DOHH2 (cell line): ENCODE data around the gene CNOT6.

Source experiments
- H3F3A ChIP-seq: fragments of 200-600 bp; sonication (generic), shearing (Covaris generic); 2 replicates; pipeline ENCODE4 v1.6.0; 2016; ENCODE audit warnings: antibody characterized with exemption, mild to moderate bottlenecking; ENCODE audit not compliant: control insufficient read depth, insufficient read depth
- H3K27ac ChIP-seq: fragments of 200-600 bp; sonication (generic); 2 replicates; pipeline ENCODE4 v1.5.1; 2014; ENCODE audit warnings: low read depth, mild to moderate bottlenecking, low read length, moderate library complexity
- H3K27me3 ChIP-seq: fragments of 200-600 bp; sonication (generic); 2 replicates; pipeline ENCODE4 v1.6.1; 2014; ENCODE audit warnings: mild to moderate bottlenecking, low read length, mixed read lengths; ENCODE audit not compliant: control insufficient read depth
- H3K36me3 ChIP-seq: fragments of 200-600 bp; sonication (generic); 2 replicates; pipeline ENCODE4 v1.6.1; 2014; ENCODE audit warnings: mild to moderate bottlenecking, low read length, moderate library complexity, mixed read lengths; ENCODE audit not compliant: control insufficient read depth
- H3K4me1 ChIP-seq: fragments of 200-600 bp; sonication (generic); 2 replicates; pipeline ENCODE4 v1.6.1; 2014; ENCODE audit warnings: mild to moderate bottlenecking, low read length, mixed read lengths; ENCODE audit not compliant: control insufficient read depth
- H3K4me2 ChIP-seq: fragments of 200-600 bp; sonication (generic); 2 replicates; pipeline ENCODE4 v1.6.0; 2014; ENCODE audit warnings: mild to moderate bottlenecking, low read length, moderate library complexity
- H3K4me3 ChIP-seq: fragments of 200-600 bp; sonication (generic); 2 replicates; pipeline ENCODE4 v1.5.1; 2014; ENCODE audit warnings: mild to moderate bottlenecking, low read length, mixed read lengths
- H3K79me2 ChIP-seq: fragments of 200-600 bp; sonication (generic); 2 replicates; pipeline ENCODE4 v1.6.1; 2014; ENCODE audit warnings: mild to moderate bottlenecking, low read length, mixed read lengths; ENCODE audit not compliant: control insufficient read depth
- H3K9me2 ChIP-seq: fragments of 200-600 bp; sonication (generic); replicated peaks from 2 replicates; pipeline ENCODE4 v1.6.1; 2014; ENCODE audit warnings: mild to moderate bottlenecking, low read length, mixed read lengths; ENCODE audit not compliant: control insufficient read depth
- H3K9me3 ChIP-seq: fragments of 200-600 bp; sonication (generic); 2 replicates; pipeline ENCODE4 v1.6.1; 2014; ENCODE audit warnings: antibody characterized with exemption, low read length, mixed read lengths; ENCODE audit not compliant: control insufficient read depth, insufficient read depth
- H4K20me1 ChIP-seq: fragments of 200-600 bp; sonication (generic); 2 replicates; pipeline ENCODE4 v1.6.0; 2014; ENCODE audit warnings: low read depth, mild to moderate bottlenecking, antibody characterized with exemption, low read length, moderate library complexity; ENCODE audit not compliant: control insufficient read depth, insufficient read depth
- EZH2phosphoT487 ChIP-seq: fragments of 200-600 bp; sonication (generic); IDR thresholded peaks from 2 replicates; pipeline ENCODE4 v1.6.1; 2017; ENCODE audit warnings: borderline replicate concordance, mild to moderate bottlenecking, antibody characterized with exemption, low read length, moderate library complexity, mixed read lengths
- TF ChIP-seq, protein P1 (sequence below): fragments of 200-600 bp; sonication (generic); IDR thresholded peaks from one replicate; pipeline ENCODE4 v1.5.1; 2014; ENCODE audit warnings: antibody characterized with exemption, mild to moderate bottlenecking, low read depth, low read length; ENCODE audit not compliant: poor library complexity, severe bottlenecking

CNOT6 gene

DNA sequence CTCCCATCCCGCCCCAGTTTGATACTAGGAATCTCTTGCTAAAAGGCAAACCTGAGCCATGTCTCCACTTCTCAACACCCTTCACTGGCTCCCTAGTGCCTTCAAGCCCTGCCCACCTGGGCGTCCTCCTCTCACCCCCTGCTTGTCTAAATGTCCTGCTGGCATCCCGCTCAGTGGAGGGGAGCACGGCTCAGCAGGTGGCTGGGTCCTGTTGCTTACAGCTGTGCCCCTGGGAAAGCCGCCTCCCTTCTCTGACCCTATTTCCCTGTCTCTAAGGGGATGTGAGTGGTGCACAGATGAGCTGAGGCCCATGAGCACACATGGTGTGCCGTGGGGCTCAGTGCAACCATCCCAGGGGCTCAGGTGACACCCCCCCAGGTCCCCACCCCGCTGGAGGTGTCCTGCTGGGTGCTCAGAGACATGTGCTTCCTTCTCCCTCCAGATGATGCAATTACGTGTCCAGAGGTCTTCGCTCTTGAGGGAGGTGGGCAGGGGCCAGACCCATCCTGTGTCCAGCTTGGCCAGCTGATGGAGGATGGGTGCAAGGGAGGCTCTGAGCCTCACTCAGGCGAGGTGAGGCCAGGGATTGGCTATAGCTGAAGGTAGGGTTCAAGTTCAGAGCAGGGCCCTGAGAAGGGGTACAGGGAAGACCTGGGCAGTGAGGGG is 131.1 kb downstream of the CNOT6 start:
- Histone ChIP-seq H3K4me1 (peaks cover 9% of the 10 kb centered on the region), H4K20me1 (no peaks in the 10 kb centered on the region), H3K27me3 (no peaks in the 10 kb centered on the region), H3K4me3 (no peak overlapping the region), H3K79me2 (no peaks in the 10 kb centered on the region), H3K9me3 (no peaks in the 10 kb centered on the region), H3K4me2 (no peak overlapping the region), H3K36me3 (no peaks in the 10 kb centered on the region), H3K27ac (no peak overlapping the region), H3F3A (no peaks in the 10 kb centered on the region), H3K9me2 (no peaks in the 10 kb centered on the region)
- no peak for TF ChIP-seq EZH2phosphoT487
- TF ChIP-seq, protein P1, sequence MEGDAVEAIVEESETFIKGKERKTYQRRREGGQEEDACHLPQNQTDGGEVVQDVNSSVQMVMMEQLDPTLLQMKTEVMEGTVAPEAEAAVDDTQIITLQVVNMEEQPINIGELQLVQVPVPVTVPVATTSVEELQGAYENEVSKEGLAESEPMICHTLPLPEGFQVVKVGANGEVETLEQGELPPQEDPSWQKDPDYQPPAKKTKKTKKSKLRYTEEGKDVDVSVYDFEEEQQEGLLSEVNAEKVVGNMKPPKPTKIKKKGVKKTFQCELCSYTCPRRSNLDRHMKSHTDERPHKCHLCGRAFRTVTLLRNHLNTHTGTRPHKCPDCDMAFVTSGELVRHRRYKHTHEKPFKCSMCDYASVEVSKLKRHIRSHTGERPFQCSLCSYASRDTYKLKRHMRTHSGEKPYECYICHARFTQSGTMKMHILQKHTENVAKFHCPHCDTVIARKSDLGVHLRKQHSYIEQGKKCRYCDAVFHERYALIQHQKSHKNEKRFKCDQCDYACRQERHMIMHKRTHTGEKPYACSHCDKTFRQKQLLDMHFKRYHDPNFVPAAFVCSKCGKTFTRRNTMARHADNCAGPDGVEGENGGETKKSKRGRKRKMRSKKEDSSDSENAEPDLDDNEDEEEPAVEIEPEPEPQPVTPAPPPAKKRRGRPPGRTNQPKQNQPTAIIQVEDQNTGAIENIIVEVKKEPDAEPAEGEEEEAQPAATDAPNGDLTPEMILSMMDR = no peak

DNA sequence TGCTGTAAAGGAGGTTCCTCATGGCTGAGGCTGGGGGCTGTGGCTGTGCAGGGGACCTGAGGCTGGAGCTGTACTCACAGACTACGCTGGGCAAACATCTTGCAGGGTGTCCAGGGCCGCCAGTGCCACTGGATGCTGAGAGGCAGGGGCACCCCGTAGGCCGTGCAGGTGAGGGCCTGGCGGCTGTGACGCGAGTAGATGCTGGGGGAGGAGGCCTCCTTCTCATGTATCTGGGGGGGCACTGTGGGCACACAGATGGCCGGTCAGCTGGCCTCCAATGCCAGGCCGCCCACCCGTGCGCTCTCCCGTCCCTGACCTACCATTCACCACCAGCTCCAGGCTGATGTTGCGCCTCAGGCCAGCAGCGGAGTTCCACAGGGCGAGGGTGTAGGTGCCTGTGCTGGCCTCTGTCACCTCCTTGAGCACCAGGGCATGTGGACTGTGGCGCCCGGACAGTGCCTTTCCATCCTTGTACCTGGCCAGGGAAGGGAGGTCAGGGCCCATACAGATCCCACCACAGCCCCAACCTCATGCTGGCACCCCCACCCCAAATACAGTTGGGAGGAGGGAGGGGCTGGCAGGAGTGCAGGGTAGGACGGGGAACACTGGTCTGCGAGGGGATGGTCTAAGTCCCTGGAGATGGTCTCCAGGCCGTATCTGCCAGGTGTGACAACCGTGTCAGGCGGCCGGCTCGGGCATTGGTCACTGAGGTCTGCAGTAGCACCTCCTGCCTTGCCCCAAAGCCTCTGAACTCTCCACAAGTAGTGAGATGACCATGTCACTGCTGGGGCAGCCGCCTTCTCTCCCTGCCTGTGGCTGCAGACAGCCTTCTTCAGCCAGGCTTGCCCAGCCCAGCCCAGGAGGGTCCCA is 131.8 kb downstream of the CNOT6 start:
- Histone ChIP-seq H3K27ac (no peak overlapping the region), H4K20me1 (no peaks in the 10 kb centered on the region), H3K79me2 (no peaks in the 10 kb centered on the region), H3K36me3 (no peaks in the 10 kb centered on the region), H3K4me1 (peaks cover 9% of the 10 kb centered on the region), H3K4me3 (no peak overlapping the region), H3K4me2 (no peak overlapping the region), H3K9me3 (no peaks in the 10 kb centered on the region), H3K9me2 (no peaks in the 10 kb centered on the region), H3F3A (no peaks in the 10 kb centered on the region), H3K27me3 (no peaks in the 10 kb centered on the region)
- TF ChIP-seq, protein P1 = no peak
- no peak for TF ChIP-seq EZH2phosphoT487

DNA sequence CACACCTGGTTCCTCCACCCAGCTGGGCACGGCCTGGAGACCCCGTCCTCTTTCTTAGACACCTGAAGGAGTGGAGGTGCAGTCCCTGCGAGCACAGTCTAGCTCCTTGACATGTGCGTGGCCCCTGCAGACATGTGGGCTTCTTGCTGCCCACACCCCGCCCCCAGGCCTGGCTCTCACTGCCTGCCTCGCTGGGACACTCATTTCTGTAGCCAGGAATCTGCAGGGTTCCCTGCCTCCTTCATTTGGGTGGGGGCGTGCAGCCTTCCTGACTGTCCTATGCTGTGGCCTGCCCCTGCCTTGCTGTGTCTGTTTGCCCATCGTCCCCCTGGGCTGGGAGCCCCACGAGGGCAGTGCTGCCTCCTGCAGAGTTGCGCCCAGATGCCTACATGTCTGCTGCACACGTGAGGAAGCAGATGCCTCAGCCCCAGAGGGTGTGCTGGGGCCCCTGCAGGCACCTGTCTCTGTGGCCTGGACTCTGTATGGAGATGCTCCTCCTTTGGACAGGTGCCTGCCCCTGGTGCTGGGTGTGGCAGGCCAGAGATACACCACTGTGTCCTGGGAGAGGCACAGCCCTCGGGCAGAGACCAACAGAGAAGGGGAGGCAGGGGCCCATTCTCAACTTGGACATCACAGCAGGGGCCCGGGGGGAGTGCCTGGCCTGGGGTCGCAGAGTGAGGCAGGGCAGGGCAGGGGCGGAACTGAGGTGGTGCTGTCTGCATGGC is 132.6 kb downstream of the CNOT6 start:
- Histone ChIP-seq H3F3A (no peaks in the 10 kb centered on the region), H3K27me3 (no peaks in the 10 kb centered on the region), H3K4me1 (peaks cover 9% of the 10 kb centered on the region), H3K27ac (no peak overlapping the region), H3K79me2 (no peaks in the 10 kb centered on the region), H3K4me2 (no peak overlapping the region), H3K36me3 (no peaks in the 10 kb centered on the region), H3K4me3 (no peak overlapping the region), H3K9me3 (no peaks in the 10 kb centered on the region), H4K20me1 (no peaks in the 10 kb centered on the region), H3K9me2 (no peaks in the 10 kb centered on the region)
- TF ChIP-seq, protein P1 = no peak
- TF ChIP-seq EZH2phosphoT487 = no peak
